Glutamatergic neuron (in vitro differentiated cells): ENCODE results near the gene GPHA2. TPM values are rescaled to one million over a fixed set of nuclear protein-coding genes. Genes with fewer than 3 reads are reported as not detected.

Experiments
- DNase-seq: peaks from one replicate; pipeline ENCODE4 v3.0.0; 2022
- H3K27ac Mint-ChIP-seq: one replicate; pipeline ENCODE4 v1.8.0; 2020; ENCODE audit warnings: mild to moderate bottlenecking, mixed read lengths, inconsistent platforms; ENCODE audit not compliant: unreplicated experiment
- H3K27me3 Mint-ChIP-seq: one replicate; pipeline ENCODE4 v1.8.0; 2020; ENCODE audit warnings: mild to moderate bottlenecking, moderate library complexity, mixed read lengths, inconsistent platforms; ENCODE audit not compliant: unreplicated experiment
- H3K36me3 Mint-ChIP-seq: one replicate; pipeline ENCODE4 v1.8.0; 2020; ENCODE audit warnings: mild to moderate bottlenecking, mixed read lengths, inconsistent platforms; ENCODE audit not compliant: unreplicated experiment
- H3K4me1 Mint-ChIP-seq: one replicate; pipeline ENCODE4 v1.8.0; 2020; ENCODE audit warnings: mild to moderate bottlenecking, low read depth, mixed read lengths, inconsistent platforms; ENCODE audit not compliant: unreplicated experiment
- H3K4me3 Mint-ChIP-seq: one replicate; pipeline ENCODE4 v1.8.0; 2020; ENCODE audit warnings: mild to moderate bottlenecking, mixed read lengths, inconsistent platforms; ENCODE audit not compliant: unreplicated experiment
- H3K9me3 Mint-ChIP-seq: one replicate; pipeline ENCODE4 v1.8.0; 2020; ENCODE audit warnings: mild to moderate bottlenecking, moderate library complexity, mixed read lengths, inconsistent platforms; ENCODE audit not compliant: unreplicated experiment
- CTCF ChIP-seq: fragments of 200-600 bp; sonication (generic); IDR thresholded peaks from one replicate; pipeline ENCODE4 v1.5.0; 2021; ENCODE audit not compliant: partially characterized antibody, unreplicated experiment
- total RNA-seq: library from RNA; stranded (reverse); fragmentation: NEBNext Ultra II Directional; extraction: Animal tissue kit (Norgen Biotek cat#: 25700); gene quantifications from one replicate; pipeline ENCODE4 v1.2.1, GENCODE V29; 2021; ENCODE audit not compliant: unreplicated experiment

The GPHA2 gene
- total RNA-seq, 1 donor from 2014 or later, result not detected

GRCh38 chr11:64970731-64971151 lies 35.0 kb upstream of the GPHA2 start:
- TF ChIP-seq CTCF, result no peak
- Mint-ChIP-seq H3K9me3 (peaks cover 2% of the 10 kb centered on the region), H3K36me3 (no peaks in the 10 kb centered on the region), H3K4me1 (peaks cover 5% of the 10 kb centered on the region), H3K4me3 (no peak overlapping the region), H3K27me3 (peaks cover 8% of the 10 kb centered on the region), H3K27ac (no peak overlapping the region)
- no peak for DNase-seq

GRCh38 chr11:64969209-64969608 lies 33.5 kb upstream of the GPHA2 start:
- DNase-seq, result no peak
- H3K36me3 Mint-ChIP-seq, result no peaks in the 10 kb centered on the region
- peaks cover 2% of the 10 kb centered on the region for H3K9me3 Mint-ChIP-seq
- H3K4me3 Mint-ChIP-seq, result no peak overlapping the region
- H3K4me1 Mint-ChIP-seq, result peaks cover 5% of the 10 kb centered on the region
- TF ChIP-seq CTCF, result no peak
- H3K27me3 Mint-ChIP-seq, result peaks cover 8% of the 10 kb centered on the region
- no peak overlapping the region for H3K27ac Mint-ChIP-seq

- Mint-ChIP-seq H3K4me3 (no peak overlapping the region), H3K27me3 (peaks cover 8% of the 10 kb centered on the region), H3K36me3 (no peaks in the 10 kb centered on the region), H3K4me1 (peaks cover 5% of the 10 kb centered on the region), H3K9me3 (peaks cover 2% of the 10 kb centered on the region), H3K27ac (no peak overlapping the region)
- DNase-seq, result no peak
- no peak for TF ChIP-seq CTCF
Measured at GRCh38 chr11:64967375-64967774, 31.7 kb upstream of the GPHA2 start.

GRCh38 chr11:64963072-64963631 lies 27.5 kb upstream of the GPHA2 start:
- Mint-ChIP-seq H3K27me3 (no peaks in the 10 kb centered on the region), H3K27ac (no peak overlapping the region), H3K4me3 (no peak overlapping the region), H3K36me3 (no peaks in the 10 kb centered on the region), H3K9me3 (no peaks in the 10 kb centered on the region), H3K4me1 (no peaks in the 10 kb centered on the region)
- no peak for TF ChIP-seq CTCF
- DNase-seq, result no peak

GRCh38 chr11:64960719-64961118 lies 25.0 kb upstream of the GPHA2 start:
- no peak for DNase-seq
- Mint-ChIP-seq H3K27me3 (no peaks in the 10 kb centered on the region), H3K9me3 (no peaks in the 10 kb centered on the region), H3K4me3 (no peak overlapping the region), H3K36me3 (no peaks in the 10 kb centered on the region), H3K27ac (no peak overlapping the region), H3K4me1 (no peaks in the 10 kb centered on the region)
- TF ChIP-seq CTCF, result no peak
